SW 1271 (cell line): Measurements from ENCODE around the gene DBNL.

Experiments used
- DNase-seq, 2 experiments: peaks; one replicate each; lab custom pipeline; 2025; lab: John Stamatoyannopoulos, UW

The DBNL gene

DNA sequence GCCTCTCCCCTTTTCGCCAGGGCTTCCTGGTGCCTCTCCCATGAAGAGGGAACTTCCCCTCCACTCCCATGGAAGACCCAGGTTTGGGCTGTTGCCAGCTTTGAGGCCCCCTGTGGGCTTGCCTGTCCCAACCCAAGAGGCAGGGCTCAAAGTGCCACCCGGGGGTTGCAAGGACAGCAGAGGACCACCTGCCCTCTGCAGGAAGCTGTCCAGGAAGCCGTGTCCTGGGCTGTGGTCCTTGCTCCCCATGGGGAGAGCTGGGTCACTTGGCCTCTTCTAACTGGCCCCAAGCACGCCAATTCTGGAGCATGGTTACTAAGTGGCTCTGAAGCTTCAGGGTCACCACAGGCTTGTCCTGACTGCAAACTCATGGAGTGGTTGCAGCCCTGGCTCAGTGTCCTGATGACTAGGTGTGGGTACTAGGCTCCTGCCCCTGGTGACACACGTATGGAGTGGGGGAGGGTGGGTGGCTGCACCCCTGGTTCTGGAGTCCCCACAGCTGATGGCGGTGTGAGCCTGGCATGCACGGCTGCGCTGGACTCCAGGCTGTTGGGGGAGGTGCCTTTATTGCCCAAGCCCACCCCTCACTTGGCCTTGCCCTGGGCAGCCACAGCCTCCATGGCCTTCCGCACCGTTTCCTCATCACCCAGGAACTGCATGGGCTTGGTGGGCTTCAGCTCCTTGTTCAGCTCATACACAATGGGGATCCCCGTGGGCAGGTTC, 17.8 kb downstream of the DBNL start:
- DNase-seq = no peak

DNA sequence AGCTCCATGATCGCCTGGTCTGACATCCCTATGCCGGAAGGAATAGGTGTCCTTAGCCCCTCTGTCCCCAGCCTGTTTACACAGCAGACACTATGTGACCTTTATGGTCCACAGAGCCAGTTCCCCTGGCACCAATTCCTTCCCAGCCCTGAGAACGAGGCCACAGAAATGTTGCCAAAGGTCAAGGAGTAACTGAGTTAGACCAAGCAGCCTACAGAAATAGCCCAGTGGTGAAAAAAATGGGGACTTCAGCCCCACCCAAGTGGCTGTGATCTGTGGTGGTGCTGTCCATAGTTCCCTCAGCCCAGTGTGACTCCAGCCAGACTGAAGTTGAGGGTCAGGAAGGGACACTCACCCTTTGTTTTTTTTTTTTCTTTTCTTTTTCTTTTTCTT, 18.4 kb downstream of the DBNL start:
- DNase-seq = no peak

DNA sequence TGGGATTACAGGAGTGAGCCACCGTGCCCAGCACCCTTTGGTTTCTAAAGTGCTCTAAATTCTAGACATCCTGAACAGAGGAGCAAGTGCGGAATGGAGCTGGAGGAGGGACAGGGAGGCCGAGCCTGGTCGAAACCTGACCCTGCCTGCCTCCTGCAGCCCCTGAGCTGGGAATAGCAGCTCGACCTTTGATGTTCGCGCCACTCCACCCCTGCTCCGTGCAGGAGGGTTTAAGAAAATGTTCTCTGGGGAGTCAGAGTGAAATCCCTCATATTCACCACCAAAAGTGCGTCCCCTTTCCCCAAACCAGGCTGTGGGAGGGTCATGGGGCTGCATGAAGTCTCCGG, 19.0 kb downstream of the DBNL start:
- no peak for DNase-seq

DNA sequence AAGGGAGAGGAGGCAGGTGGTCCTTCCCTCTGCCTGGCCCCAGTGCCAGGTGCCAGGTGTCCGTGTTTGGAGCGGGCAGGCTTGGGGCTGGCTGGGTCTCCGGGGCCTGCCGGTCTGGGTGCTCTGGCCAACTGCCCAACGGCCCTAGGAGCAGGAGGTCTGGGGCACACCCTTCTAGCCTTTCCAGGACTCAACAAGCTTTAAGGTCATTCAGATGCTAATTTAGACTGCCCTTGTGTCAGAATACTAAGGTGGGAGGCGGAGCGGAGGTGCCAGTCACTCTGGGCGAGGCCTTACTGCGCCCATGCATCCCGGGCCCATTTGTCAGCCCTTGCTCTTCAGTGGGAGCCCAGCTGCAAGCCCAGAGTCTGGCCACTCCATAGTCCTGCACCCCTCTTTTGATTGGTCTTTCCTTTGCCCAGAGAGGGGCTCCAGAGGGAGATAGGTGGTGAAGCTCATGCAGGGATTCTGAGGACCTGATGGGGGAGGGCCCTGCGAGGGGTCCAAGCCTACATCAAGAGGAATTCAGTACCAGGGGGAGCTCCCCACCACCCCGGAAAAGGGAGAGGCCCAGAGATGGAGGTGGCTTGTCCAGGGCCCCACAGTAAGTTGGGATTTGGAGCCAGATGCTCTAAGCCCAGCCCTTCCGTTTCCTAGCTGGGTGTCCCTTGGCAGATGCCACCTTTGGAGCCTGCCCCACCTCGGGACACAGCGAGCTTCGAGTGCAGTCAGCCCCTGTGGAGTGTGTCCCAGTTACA, 19.6 kb downstream of the DBNL start:
- no peak for DNase-seq

DNA sequence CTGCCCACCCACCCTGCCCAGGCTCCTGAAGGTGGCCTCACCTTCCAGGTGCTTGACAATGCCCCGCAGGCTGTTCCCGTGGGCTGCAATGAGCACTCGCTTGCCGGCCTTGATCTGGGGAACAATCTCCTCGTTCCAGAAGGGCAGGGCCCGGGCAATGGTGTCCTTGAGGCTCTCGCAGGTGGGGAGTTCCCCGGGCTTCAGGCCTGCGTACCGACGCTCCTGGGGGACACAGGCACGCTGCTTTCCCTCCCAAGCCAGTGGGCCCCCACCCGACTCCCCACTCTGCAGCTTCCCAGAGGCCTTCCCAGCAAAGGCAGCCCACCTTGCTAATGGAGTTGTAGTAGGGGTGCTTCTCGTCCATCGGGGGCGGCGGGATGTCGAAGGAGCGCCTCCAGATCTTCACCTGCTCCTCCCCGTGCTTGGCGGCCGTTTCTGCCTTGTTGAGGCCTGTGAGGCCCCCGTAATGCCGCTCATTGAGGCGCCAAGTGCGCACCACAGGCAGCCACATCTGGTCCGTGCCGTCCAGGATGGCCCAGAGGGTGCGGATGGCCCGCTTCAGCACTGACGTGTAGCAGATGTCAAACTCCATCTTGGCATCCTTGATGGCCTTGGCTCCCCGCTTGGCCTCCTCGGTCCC, 20.4 kb downstream of the DBNL start:
- DNase-seq = no peak

DNA sequence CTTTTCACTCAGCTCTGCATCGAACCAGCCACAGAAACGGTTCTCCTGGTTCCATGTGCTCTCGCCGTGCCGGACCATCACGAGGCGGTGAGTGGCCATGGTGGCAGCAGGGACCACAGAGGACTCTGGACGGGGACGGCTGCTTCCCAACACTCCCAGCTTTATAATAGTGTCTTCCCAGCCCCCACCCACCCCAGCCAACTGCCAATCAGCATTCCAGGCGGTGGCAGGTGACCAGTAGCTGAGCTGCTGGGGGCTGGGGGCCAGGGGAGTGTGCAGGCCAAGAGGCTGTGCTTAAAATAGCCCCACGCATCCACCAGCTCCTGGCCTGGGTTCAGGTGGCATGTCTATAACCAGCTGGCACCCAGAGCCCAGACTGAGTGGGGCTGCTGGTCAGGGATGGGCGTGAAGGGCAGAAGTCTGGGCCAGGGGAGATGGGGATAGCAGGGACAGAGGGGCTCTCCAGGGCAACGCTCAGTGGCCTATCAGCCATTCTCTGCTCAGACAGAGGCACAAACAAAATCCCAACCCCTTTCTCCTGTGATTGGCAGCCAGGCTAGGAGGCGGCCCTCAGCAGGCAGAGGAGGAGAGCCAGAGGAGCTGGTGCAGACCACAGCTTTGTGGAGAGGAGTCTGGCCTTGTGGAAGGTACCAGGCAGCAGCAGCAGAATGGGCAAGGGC, 21.1 kb downstream of the DBNL start, which contains the start of gene PGAM2:
Gene PGAM2, minus strand, starts transcription at position 137 of the 680 bp plus-strand sequence. Its CDS starts 38 bp downstream, at position 99.
- DNase-seq = no peak

DNA sequence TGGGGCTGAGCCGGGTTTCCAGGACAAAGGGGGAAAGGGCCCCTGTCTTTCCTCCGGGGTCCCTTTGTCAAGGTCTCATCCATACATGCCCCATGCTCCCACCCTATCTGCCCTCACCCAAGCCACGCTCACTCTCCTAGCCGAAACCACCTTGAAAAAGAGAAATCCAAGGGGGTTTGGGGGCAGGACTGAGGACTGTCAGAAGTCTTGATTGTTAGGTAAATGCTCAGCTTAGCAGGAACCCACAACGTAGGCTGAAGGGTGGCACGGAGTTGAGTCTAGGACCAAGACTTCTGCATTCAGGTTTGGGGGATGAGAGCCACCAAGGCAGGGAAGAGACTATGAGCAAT, 21.6 kb downstream of the DBNL start:
- DNase-seq = no peak

DNA sequence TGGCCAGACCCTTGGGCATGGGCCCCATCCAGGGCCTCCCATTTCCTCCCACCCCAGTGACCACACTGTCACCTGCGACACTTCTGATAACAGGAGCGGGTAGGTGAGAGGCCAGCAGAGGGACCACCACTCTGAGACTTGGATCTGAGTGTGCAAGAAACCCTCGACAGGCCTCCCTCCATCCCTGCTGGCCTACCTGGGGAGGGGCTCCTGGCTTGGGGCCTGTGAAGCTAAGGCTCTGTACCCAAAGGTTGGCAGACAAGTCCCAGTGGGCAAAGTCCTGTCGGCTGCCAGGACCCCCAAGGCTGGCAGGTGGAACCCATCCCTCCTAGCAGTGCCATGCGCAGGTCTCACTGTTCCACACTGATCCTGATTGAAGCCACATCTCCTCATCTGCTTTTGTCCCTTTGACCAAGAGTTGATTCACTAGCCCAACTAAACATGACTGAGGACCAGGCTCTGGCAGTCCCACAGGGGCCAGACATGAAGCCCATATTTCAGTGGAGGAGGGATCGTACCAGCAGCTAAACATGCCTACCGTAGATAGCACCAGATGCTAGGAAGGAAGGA, 22.1 kb downstream of the DBNL start:
- DNase-seq = no peak

DNA sequence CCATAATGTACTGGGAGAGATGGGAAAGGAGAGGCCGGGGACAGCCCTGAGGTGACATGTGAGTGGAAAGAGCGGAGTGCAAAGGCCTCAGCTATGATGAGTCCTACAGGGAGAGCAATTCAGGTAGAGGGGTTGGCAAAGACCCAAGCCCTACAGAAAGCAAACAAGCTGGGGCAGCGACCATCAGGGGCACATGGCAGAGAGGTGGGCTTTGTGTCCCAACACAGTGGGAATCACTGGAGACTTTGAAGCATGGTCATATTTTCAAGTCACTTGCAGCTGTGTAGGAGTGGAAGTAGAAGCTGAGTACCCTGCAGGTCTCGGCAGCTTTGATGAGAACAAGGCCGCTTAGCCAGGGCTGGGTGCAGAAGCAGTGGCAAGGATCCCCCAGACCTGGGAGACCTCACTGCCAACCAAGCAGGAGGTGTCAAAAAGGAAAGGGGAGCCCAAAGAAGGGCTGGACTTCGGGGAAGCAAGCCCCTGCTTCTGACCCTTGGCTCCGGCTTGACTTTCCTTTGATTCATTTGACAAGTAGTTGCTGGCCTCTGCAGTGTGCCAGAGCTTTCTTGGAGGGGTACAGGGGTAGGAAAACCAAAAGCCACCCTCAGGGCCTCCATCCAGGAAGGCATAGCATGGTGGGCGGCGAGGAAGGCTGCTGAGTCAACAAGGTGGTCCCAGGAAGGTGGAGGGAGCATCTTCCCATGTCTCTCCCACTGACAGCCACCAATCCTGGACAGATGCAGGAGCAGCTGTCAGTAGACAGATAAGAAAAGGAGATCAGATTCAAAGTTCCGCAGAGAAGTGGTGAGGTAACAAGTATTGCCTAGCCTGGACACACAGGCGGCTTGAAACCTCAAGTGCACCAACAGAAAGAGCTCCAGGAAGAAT, 22.8 kb downstream of the DBNL start:
- DNase-seq = no peak

DNA sequence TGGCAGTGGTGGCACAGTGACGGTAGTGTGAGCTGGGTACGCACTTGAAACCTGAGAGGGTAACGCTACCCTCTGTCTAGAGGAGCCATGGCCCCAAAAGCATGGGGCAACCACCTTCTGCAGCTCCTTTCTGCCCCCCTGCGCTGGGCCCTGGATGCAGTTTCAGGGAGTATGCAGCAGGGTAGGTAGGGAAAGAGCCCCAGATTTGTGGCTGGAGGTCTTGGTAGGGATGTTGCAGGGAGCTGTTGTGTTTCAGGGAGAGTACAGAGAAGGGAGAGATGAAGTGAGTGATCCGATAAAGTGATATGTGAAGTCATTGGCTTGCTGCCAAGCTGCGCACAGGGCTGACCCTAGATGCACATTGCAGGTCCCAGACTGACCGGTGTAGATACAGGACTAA, 23.6 kb downstream of the DBNL start:
- no peak for DNase-seq

DNA sequence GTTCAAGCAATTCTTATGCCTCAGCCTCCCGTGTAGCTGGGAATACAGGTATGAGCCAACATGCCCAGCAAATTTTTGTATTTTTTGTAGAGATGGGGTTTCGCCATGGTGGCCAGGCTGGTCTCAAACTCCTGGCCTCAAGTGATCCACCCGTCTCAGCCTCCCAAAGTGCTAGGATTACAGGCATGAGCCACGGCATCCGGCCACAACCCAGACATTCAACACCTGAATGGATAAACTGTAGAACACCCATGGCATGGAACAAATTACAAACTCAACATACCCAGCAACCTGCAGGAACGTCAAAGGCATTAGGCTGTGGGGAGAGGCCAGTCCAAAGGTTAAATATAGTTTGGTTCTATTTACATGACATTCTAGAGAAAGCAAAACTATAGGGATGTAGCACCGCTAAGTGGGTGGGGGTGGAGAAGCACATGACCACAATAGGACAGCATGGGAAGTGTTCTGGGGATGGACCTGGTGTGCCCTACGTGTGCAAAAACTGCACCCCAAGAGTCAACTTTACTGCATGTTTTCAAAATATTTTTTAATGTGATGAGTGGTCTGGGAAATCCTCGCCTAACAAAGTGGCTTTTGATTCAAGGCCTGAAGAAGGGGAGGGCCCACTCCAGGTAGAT, 27.3 kb downstream of the DBNL start:
- no peak for DNase-seq

DNA sequence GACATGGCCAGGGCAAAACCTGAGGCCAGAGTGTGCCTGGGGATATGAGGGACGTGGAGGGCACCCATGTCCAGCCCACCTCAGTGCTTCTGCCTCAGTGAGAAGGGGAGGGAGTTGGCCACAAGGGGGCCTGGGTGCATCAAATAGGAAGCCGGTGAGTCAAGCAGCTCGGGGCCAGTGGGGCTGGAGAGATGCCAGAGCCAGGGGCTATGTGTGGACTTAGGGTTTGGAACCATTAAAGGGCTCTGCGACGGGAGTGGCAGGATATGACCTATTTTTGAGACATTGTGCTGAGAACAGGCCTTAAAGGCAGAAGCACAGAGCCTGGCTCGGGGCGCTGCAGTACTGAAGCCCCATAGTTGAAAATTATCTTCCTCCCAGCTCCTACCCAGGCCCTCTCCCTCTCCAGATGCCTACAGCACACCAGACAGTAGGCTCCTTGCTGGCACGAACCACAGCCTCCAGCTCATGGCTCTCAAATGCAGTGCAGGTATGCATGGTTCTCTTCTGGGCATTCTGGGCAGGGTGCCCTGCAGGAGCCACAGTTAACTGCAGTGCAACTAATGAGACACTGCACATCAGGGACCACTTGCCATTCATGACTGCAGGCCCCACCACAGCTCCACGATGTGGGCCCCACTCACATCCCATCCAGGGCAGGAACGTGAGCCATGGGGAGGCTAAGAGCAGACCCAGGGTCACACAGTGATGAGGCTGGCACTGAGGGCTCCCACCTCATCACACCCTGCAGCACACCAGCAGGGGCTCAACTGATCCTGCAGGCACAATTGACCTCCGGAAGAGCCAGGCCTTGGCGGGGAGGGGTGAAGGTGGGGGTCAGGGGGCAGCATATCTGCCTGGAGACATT, 28.1 kb downstream of the DBNL start:
- peak; percentile 53 to 60 for DNase-seq

DNA sequence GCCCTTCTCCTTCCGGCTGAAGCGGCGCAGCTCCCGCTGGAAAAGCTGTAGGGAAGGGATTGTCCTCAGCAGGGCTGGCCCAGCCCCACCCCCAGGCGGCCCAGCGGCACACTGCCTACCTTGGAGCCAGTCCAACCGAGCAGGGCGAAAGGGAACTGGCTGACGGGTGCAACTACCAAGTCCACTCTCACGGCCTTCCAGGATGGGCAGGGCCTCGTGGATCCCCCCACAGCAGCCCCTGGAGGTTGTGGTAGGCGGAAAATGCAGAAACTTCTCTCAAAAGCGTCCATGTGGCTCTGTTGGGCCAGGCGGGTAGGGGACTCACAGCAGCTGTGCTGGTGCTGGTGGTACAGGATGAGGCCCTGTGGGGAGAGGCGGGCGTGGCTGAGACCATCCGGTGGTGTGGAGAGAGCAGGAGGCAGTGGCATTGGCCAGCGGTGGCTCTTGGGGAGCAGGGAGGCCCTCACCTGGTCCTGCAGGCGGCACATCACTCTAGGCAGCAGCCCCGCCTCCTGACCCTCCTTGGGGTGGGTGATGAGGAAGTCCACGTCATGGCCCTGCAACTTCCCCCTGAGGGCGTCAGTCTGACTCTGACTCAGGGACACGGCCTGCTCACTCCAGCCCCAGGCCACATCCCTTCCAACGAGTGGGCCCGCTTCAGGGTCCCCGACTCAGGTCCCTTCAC, 29.3 kb downstream of the DBNL start:
- DNase-seq = no peak

DNA sequence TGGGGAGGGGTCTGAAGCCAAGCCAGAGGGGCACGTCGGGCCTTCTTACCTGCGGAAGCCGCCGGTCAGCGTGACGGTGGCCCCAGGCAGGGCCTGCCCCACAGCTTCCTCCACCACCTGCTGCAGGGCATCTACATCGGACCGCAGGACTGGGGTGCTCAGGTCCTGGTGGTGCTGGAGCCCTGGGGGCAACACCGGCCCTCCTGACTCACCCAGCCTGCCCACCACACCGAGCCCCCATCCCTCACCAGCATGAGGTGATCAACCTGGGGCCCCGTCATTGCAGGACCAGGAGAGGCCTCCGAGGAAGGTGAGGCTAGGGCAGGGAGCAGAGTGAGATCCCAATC, 29.8 kb downstream of the DBNL start:
- DNase-seq = no peak

DNA sequence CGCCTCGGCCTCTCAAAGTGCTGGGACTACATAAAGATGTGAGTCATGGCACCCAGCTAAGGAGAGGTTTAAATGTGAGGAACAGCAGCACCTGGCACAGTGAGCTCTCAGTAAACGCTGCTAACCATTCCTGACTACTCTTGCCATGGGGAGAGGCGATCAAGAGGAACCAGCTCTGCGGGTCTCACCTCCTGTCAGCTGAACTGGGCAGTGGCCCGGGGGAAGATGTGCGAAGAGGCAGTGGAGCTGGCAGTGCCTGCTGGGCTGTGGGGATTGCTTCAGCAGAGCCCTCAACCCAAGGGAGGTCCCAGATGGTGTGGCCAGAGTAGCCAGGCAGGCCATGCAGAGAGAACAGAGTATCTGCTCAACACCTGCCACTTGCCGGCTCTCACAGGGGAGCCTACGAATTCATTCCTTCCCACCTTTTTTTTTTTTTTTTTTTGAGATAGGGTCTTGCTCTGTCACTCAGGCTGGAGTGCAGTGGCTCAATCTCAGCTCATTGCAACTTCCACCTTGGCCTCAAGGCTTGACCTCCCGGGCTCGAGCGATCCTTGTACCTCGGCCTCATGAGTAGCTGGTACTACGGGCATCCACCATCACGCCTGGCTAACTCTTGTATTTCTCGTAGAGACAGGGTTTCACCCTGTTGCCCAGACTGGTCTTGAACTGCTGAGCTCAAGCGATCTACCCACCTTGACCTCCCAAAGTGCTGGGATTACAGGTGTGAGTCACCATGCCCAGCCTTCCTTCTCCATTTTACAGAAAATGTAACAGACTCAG, 31.0 kb downstream of the DBNL start:
- no peak for DNase-seq

DNA sequence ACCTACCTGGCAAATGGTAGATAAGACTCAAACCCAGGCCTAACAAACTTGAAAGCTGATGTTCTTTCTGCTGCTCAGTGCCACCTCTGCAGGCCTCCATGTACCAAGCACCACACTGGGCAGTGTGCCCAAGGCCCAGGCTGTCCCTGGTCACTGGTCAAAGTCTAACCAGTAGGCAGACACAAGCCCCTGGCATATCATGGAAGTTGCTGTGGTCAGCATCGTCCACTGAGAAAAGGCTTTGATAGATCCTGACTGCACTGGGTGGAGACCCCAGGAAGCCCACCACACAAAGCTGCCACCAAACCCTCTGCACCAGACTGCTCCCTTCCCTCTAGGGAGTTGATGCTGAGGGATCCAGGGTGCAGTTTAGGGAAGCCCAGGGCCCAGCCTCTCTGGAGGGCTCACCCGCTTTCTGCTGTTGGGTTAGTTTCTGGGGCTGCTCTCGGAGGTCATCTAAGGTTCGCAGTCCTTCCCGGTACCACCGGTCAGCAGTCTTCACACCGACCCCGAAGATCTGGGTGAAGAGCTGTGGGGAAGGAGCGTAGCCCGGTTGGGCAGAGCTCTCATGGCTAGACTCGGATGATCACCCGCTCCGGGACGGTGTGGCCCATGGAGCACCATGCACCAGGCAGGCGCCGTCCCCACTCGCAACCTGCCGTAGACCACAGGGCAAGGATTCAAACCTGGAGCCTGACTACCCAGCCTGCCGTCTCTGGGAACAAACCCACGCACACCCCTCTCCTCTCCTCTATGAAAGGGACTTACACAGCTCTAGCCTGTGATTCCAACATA, 31.8 kb downstream of the DBNL start:
- no peak for DNase-seq

DNA sequence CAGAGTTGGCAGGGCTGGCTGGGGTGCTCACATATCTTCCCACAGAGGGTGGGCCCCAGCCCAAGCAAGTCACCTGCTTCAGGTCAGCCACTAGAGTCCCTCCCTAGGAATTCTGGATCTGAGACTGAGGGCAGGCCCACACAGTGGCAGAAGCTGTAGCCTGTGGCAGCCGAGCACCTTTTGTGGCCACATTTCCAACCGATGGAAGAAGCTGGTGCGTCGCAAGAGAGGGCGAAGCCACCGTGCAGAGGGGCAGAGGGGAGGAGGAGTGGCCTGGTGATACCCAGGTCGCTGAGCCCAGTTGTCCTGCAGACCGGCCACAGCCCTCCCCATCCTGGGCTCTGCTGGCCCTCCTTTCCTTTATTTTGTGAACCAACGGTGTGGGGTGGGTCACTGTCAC, 32.6 kb downstream of the DBNL start:
- DNase-seq = no peak

DNA sequence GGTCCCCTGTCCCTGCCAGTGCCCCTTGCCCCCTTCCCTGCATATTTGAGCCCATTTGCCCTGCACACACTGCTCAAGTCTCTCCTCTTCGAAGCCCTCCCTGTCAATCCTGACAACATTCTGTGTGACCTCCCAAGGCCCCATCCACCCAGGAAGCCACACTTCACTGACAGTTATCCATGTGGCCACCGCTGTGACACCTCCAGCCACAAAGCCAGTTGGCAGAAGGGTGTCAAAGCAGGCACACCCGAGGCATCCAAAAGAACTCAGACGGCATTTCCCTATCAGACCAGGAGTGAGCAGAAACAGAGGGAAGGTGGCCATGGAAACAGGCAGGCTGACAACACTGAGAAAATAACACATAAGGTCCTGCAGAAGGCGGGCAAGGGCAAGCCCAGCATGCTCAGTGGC, 33.2 kb downstream of the DBNL start:
- DNase-seq = no peak
